GM18520 (cell line): Measurements from ENCODE around the gene ANO7.

ENCODE experiments used
- ATAC-seq: cut with Tn5 transposase; IDR thresholded peaks from one replicate; pipeline ENCODE4 v1.9.1; 2021; ENCODE audit not compliant: unreplicated experiment

ANO7 gene

DNA sequence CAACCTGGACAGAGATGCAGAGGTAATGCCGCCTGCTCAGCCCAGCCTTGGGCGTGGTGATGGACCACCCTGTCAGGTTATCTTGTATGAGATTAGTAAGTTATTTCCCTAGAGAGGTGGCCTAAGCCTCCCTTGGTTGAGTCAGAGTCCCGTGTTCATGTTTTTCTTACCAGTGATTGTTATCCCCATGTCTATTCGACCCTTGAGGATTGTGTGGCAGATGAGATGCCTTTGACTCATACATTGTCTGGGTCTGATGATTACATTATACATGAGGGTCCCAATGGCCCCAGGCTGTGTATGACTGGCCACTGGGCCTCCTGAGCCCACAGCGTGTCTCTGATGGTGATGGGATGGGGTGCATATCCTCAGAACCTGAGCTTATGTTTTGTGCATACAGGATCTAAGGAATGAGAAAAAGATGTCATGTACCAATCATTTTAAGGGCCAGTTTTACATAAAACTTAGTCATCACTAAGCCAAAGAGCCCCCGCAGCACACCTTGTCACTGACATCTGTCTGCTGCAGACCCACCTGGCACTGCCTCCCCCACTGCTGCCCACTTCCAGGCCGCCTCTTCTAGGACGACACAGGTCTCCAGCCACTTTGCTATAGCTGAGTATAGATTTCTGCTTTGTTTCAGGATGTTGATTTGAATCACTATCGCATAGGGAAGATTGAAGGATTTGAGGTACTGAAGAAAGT, 30.5 kb upstream of the ANO7 start:
- ATAC-seq: no peak

DNA sequence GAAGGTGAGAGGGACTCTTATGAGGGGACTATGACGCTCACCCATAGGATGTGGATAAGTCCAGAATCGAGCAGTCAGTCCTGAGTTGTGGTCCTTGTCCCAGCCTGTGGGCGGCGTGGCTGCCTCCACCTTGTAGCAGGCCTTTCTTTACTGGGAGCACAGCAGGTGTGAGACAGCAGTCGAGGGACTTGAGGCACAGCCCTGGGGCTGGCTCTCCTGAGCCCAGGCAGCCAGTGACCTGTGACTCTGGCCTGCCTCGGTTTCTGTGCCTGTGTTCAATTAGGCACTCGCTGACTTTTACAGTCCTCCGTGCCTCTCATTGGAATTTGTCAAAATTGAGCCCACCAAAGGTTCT, 30.0 kb upstream of the ANO7 start:
- ATAC-seq: no peak

DNA sequence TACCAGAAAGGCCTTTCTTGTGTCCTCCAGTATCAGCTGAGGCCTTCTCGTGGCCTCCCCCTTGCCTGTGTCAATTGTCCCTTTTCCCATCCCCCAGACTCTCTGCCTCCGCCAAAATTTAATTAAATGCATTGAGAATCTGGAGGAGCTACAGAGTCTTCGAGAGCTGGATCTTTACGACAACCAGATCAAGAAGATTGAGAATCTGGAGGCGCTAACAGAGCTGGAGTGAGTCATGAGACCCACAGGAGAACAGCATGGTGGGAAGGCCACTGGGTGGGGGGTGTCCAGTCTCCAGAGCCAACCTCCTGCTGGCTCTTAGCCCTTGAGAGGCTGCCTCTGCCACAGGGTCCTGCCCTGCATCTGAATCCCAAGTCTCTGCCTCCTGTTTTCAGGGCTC, 29.4 kb upstream of the ANO7 start:
- ATAC-seq: no peak

DNA sequence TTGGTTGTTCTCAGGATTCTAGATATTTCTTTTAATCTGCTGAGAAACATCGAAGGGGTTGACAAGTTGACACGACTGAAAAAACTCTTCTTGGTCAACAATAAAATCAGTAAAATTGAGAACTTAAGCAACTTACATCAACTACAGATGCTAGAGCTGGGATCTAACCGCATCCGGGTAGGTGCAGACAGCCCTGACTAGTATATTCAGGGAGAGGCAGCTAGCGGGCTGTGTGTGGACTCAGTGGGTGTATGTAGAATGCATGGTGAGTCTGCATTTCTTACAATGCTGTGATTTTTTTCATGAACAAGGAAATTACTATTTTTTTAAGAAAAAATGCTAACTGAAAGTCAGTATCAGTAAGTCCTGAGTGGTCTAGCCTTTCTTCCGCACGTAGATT, 28.2 kb upstream of the ANO7 start:
- ATAC-seq: no peak

DNA sequence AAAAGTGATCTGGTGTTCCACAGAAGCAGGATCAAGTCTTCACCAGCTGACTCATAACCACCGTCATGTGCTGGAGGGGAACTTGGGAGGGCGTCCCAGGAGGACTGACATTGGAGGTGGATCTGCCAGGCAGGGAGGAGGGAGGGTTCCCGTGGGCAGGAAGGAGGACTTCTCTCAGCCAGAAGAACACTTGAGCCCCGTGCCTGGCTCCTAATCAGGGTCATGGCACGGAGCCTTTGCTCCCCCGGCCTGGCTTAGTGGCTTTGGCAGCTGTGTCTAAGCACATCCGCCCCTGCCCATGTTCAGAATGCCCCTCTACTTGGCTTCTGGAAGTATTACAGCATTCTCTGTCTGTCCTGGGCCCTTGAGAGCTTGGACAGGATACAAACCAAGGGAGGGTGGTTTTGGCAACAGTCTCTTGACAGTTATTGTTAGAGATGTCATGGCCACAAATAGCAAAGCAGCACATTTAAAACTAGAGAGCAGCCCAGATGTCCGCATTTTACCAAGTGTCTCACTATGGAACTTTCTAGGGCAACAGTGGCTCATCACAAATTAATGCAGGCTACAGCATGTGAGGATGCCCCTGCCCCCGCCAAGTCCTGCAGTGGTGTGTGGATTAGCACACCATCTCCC, 26.7 kb upstream of the ANO7 start:
- ATAC-seq: no peak

DNA sequence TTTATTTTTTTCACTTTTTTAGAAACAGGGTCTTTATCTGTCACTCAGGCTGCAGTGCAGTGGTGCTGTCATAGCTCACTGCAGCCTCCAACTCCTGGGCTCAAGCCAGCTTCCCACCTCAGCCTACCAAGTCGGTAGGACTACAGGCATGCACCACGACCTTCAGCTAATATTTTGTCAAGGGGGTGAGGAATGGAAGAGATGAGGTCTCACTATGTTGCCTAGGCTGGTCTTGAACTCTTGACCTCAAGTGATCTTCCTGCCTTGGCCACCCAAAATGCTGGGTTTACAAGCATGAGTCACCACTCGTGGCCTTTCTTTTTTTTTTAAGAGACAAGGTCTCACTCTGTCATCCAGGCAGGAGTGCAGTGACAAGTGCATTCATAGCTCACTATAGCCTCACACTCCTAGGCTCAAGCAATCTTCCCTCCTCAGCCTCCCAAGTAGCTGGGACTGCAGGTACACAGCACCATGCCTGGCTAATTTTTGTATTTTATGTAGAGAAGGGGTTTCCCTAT, 24.8 kb upstream of the ANO7 start:
- ATAC-seq: no peak

DNA sequence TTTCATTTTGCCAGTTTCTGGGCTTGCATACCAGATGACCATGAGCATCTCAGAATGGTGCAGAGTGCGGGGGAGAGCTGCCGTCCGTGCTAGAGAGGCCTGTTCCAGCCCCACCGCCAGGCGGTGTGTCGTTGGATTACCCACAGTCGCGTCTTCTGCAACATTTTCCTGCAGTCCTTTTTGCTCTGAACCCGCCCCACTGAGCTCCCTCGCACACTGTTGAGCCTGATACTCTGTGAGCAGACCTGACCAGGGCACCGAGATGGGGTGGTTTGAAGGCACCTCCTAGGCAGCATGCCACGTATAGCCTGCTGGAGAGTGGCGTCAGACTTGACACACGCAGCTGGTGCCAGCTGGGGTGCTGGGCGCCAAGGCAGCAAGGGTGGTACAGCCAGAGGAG, 20.1 kb upstream of the ANO7 start:
- ATAC-seq: no peak

DNA sequence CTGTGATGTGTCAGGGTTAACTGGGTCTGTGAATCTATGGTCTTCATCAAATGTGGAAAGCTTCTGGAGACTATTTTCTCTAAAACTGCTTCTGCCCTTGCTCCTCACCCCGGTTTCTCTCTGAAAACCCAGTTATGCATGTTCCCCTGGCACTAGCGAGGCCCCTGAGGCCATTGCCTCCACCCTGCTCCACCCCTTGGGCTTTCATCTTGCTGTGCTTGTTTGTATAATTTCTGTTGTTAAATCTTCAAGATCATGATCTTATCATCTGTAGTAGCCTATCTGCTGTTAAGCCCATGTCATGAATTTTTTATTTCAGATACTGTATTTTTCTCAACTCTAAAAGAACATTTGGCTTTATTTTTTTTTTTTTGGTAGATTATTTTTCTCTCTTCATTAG, 14.9 kb upstream of the ANO7 start:
- ATAC-seq: no peak

DNA sequence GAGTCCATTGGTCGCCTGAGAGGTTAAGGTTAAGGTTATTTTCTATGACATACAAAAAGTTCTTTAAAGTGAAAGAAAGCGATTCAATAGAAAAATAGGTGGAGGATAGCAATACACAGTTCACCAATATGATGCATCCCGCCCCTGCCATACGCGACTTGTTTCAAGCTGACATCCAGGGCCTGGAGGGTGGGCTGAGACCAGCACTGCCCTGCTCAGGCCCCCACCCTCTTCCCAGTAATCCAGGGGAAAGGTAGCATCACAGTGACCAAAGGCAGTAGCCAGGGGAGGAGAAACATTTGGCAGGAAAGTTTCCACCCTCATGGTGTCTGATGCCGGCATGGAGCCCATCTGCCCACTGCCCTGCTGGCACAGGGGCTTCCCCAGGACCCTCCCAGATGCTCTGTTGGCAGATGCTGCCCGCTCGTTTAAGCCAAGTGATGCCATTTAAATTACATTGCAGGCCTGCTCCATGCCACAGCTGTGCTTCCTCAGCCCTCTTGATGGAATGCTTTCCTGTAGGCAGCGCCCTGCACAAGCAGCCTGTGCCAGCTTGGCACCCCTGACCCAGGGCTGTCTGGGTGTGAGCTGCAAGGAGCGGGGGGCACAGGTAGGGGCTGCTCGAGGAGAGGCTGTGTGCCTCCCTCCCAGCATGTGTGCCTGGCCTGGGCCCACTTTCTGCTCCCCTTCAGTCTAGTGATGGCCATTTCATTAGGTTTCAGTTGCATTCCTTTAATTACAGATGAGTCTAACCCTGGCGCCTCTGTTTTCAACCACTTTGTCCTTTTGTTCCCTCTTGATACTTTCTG, 10.7 kb upstream of the ANO7 start:
- ATAC-seq: no peak

DNA sequence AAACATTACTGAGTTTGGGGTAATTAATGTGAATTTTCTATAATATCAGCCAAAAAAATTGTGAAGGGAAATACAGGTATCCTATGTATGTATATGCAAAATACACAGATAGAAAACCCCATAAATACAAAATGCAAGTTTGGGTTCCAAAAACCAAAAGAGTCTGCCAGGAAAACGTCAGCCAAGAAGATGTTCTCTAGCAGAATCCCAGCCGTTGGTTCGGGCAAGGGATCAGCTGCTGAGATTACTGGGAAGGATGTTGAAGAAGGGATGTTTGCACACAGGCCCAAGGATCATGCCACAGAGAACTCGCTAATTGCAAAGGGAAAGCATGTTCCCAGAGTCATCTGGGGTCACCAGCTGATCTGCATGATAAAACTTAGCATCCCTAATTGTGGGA, 9.5 kb upstream of the ANO7 start:
- ATAC-seq: no peak

DNA sequence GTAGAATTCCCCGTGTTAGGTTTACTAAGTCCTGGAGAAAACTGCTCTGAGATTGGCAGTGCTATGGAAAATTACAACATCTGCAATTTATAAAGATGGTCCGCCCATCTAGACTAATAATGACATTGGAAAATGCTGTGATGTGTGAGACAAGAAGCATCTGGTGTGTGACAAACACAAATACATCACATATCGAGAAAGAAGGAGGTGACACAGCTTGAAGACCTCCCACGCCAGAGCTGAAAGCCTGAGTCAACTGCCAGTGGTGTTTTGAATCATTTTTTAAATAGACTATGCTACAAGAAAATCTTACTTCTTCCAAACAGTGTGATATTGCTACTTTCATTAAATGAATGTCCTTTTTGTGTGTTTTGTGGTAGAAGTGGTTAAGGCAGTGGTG, 8.6 kb upstream of the ANO7 start:
- ATAC-seq: no peak

DNA sequence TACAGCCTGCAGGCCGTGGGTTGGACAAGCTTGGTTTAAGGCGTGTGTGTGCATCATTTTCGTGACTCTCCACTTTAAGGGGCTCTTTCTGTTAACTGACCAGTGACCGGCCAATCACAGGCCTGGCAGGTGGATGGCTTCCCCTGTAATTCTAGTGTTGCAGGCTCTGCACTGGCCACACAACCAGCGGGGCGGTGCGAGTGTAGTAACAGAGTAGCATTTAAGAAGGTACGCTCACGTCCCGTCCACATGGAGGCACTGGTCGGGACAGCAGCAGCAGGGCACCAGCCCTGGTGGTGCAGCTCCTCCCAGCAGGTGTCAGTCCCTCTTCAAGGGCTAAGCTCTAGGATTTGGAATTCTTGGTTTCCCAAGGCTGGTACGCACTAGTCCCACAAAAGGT, 8.0 kb upstream of the ANO7 start:
- ATAC-seq: no peak

DNA sequence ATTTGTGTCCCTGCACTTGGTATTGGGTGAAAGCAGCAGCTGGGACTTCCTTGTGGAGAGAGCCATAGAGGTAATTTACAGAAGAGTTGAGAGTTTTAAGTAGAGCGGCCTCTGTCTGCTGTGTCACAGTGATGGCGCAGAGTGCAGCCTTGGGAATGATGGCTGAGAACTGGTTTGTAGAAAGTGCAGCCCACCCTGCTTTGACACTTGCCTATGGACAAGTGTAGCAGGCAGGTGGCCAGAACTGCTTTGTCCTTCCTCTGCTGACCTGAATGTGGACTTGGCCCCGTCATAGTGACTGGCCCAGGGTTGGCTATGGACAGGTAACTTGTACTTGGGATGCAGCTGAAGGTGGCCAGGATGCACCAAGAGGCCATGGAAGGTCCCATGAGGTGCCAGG, 6.4 kb upstream of the ANO7 start:
- no peak for ATAC-seq

DNA sequence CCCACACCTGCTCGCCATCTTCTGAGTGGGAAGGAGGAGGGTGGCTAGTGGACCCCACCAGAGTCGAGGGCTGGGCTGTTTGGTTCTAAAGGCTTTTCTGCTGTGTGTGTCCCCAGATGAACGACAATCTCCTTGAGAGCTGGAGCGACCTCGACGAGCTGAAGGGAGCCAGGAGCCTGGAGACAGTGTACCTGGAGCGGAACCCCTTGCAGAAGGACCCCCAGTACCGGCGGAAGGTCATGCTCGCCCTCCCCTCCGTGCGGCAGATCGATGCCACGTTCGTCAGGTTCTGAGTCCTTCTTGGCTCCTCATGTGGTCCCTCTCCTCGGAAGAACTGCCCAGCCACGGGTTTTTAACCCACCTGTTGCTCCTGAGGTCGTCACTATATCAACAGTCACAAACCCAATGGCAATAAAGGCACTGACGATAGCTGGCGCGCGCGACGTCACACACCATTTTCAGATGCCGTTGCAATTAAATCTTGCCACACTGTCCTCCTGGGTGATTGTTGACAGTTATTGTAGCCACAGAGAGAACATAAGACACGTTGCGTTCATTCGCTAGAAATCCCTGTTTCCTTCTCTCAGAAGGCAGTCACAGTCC, 5.8 kb upstream of the ANO7 start:
- no peak for ATAC-seq

DNA sequence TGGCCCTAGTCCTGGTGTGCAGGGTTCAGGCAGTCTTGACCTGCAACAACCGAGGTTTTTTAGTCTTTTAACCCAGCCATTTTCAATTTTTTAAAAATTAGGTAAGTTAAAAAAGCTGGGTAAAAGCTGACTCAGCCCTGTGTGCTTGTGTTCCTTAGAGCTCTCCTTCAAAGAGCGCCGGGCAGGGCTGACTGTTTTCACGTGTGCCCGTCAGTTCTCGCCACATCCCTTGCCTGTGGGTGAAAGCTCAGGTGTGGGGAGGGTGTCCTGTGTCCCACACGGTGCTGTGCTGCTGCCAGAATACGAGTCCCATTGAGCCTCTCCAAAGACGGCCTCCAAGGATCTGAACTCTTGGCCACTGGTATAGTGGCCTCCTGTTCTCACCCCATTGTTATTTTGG, 5.3 kb upstream of the ANO7 start:
- no peak for ATAC-seq

DNA sequence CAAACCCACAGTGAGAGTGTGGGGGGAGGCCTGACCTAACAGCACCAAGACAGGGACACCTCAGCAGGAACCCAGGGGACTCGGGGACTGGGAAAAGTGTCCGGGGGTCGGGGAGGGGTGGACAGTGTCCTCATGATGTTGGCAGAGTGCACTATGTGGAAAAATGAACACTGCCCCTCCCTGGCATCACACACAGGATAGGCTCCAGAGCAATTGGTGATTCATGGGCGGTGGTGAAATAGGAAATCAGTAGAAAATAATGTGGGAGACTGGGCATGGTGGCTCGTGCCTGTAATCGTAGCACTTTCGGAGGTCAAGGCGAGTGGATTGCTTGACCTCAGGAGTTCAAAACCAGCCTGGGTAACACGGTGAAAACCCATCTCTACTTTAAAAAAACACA, 3.6 kb upstream of the ANO7 start:
- ATAC-seq: no peak

DNA sequence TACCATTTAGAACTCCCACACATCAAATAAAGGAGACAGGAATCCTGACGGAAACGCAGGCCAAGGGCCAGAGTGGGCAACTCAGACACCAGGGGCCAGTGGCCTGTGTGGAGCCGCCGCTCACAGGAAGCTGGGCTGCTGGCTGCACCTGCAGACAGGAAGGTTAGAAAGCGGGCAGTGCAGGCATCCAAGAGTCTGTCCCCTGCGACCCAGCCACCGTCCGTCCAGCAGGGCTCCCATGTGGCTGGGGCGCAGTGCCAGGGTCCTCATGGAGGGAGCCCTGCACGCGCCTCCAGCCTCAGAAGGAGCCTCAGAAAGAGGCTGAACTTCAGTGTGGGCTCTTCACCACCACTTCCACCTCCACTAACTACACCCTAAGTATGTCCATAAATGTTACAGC, 2.5 kb upstream of the ANO7 start:
- no peak for ATAC-seq

DNA sequence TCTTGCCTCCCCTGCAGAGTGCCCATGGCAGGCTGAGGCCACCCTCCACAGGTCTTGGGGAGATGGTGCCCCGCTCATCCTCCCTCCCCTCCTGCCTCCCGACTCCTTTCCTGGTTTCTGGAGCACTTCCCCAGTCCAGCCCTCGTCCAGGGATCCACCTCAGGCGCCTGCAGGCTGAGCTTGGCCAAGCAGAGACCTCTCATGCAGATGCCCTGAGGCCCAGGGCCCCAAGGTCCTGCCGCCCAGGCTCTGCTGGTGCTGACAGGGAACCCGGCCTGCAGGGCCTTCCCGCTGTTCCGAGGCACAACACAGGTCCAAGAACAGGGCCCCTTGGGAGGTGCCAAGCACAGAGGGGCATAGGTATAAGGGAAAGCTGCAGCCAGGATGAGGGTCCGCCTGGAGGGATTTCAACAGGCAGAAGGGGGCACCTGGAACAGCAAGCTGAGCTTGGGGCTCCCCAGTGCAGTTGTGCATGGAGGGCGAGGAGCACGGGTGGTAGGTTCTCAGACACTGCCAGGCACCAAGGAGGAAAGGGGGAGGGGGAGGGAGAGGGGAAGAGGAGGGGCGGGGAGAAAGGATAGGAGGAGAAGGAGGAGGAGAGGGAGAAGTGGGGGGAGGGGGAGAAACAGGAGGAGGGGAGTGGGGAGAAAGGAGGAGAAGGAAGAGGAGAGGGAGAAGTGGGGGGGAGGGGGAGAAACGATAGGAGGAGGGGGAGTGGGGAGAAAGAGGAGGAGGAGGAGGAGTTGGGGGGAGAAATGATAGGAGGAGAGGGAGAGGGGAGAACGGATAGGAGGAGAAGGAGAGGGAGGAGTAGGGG, 1.2 kb upstream of the ANO7 start:
- no peak for ATAC-seq

DNA sequence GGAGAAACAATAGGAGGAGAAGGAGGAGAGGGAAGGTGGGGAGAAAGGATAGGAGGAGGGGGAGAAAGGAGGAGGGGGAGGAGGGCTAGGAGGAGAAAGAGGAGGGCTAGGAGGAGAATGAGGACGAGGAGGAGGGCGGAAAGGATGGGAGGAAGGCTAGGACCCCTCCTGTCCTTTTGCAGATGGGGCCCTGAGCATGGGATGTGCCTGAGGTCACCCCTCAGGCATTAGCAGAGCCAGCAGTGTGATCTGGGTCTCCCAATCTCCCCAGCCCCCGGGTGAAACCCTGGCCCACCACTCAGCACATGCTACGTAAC, 601 bp upstream of the ANO7 start:
- no peak for ATAC-seq

DNA sequence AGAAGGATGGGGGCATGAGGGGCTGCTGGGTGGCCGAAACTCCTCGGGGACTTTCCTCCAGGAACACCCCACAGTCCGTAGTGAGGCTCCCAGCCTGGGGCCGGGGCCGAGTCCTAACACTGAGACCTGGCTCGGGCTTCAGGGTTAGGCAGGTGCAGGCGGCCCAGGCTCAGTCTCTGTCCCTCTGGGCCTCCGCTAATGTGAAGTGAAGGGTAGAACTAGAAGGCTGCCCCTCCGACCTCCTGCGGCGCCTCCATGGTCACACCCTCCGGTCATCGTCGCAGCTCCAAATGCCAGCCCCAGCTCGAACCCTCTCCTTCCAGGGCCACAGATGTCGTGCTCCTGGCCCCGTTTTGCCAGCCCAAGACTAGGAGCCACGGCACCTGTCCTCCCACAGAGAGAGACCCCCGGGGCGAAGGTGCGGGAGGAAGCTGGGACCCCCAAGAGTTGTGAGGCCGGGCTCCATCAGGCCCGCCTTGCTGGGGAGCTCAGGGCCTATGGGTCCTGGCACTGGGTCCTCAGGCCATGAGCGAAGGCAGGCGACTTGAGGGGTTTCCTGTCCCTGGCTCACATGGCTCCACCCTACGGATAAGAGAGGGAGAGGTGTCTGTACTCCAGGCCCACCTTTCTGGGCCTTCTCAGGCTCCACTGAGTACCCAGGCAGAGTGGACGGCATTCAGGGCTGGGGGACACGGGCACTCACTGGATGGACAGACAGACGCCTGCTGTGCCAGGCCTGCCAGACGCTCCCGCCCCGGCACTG, 797 bp downstream of the ANO7 start:
- ATAC-seq: no peak

DNA sequence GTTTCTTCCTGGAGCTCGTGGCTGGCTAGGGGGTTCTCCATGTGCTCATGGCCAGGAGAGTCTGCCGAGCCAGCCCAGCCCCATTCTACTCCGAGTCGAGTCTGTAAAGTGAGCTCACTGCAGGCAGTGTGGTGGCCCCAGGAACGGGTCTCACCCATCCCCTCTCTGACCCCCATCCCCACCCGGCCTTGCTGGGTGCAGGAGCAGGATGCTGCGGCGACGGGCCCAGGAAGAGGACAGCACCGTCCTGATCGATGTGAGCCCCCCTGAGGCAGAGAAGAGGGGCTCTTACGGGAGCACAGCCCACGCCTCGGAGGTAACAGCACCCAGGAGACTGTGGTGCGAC, 1.4 kb downstream of the ANO7 start:
- no peak for ATAC-seq
